H1 (cell line): ENCODE data around the gene INTS6. TPM values are rescaled to one million over a fixed set of nuclear protein-coding genes. Genes with fewer than 3 reads are reported as not detected.

Experiments used
- CTCF ChIA-PET: fragments of 300-600 bp; sonication (Branson Sonifier 250); formaldehyde crosslinking; loops from one replicate; lab custom pipeline; 2021; ENCODE audit not compliant: partially characterized antibody; lab: Charles Lee
- POLR2A ChIA-PET: fragments of 300-600 bp; sonication (Branson Sonifier 250); formaldehyde crosslinking; loops from one replicate; lab custom pipeline; 2021; ENCODE audit warnings: inconsistent platforms; ENCODE audit not compliant: partially characterized antibody; lab: Charles Lee
- DNase-seq, 2 experiments: peaks; one replicate each; pipeline versions ENCODE4 v3.0.0 to v3.0.0-alpha.2; 2010 to 2022; ENCODE audit warnings: low spot score in 2 of 2, low read depth in 1 of 2, mixed read lengths in 1 of 2
- FAIRE-seq: peaks from 2 replicates; lab custom pipeline; 2011; peaks lifted over from hg19 to GRCh38; lab: Jason Lieb, UNC
- H2AFZ ChIP-seq: 2 replicates; pipeline ENCODE4 v1.8.1; 2012; ENCODE audit warnings: low read length, inconsistent platforms
- H2AK5ac ChIP-seq: 2 replicates; pipeline ENCODE4 v1.6.1; 2013; ENCODE audit warnings: low read depth, low read length
- H2BK120ac ChIP-seq: replicated peaks from 2 replicates; pipeline ENCODE3; 2013; ENCODE audit warnings: low read depth, low read length, inconsistent platforms
- H2BK12ac ChIP-seq: 2 replicates; pipeline ENCODE4 v1.6.1; 2013; ENCODE audit warnings: low read depth, low read length
- H2BK15ac ChIP-seq: 2 replicates; pipeline ENCODE4 v1.6.1; 2013; ENCODE audit warnings: low read length
- H2BK20ac ChIP-seq: 2 replicates; pipeline ENCODE4 v1.6.1; 2013; ENCODE audit warnings: low read length
- H2BK5ac ChIP-seq: 2 replicates; pipeline ENCODE4 v1.6.1; 2013; ENCODE audit warnings: low read depth, low read length
- H3K14ac ChIP-seq: 2 replicates; pipeline ENCODE4 v1.6.1; 2013; ENCODE audit warnings: inconsistent platforms; ENCODE audit not compliant: insufficient read length
- H3K18ac ChIP-seq: 2 replicates; pipeline ENCODE4 v1.6.1; 2013; ENCODE audit warnings: low read length; ENCODE audit errors: extremely low read depth
- H3K23ac ChIP-seq: 2 replicates; pipeline ENCODE4 v1.6.1; 2013; ENCODE audit warnings: inconsistent platforms; ENCODE audit not compliant: insufficient read length
- H3K23me2 ChIP-seq: 2 replicates; pipeline ENCODE4 v1.6.1; 2013; ENCODE audit warnings: low read depth, low read length
- H3K27ac ChIP-seq: 2 replicates; pipeline ENCODE4 v1.6.1; 2011; ENCODE audit warnings: low read depth, low read length, inconsistent platforms
- H3K27me3 ChIP-seq, 4 experiments: replicated peaks in 1 of 4; 1 replicate in 1 of 4; 2 replicates in 3 of 4; pipeline versions ENCODE4 v1.6.1 to v1.8.1; 2011 to 2013; ENCODE audit warnings: low read length in 3 of 4, mild to moderate bottlenecking in 3 of 4, inconsistent platforms in 2 of 4, mixed read lengths in 2 of 4, moderate library complexity in 1 of 4; ENCODE audit not compliant: control insufficient read depth in 3 of 4, insufficient read depth in 3 of 4; ENCODE audit errors: extremely low read depth in 1 of 4
- H3K36me3 ChIP-seq, 4 experiments: 2 replicates each; pipeline versions ENCODE4 v1.6.1 to v1.8.1; 2011 to 2013; ENCODE audit warnings: mild to moderate bottlenecking in 4 of 4, low read length in 3 of 4, moderate library complexity in 2 of 4, control low read depth in 1 of 4, inconsistent platforms in 1 of 4; ENCODE audit not compliant: insufficient read depth in 4 of 4, control insufficient read depth in 2 of 4
- H3K4ac ChIP-seq: replicated peaks from 2 replicates; pipeline ENCODE3; 2013; ENCODE audit warnings: low read length, low read depth, mixed read lengths, inconsistent platforms; ENCODE audit not compliant: insufficient read length
- H3K4me1 ChIP-seq, 4 experiments: replicated peaks in 1 of 4; 1 replicate in 1 of 4; 2 replicates in 3 of 4; pipeline versions ENCODE4 v1.6.1 to v1.8.1; 2011 to 2013; ENCODE audit warnings: low read length in 3 of 4, inconsistent platforms in 2 of 4, mixed read lengths in 1 of 4; ENCODE audit not compliant: insufficient read depth in 4 of 4, control insufficient read depth in 3 of 4
- H3K4me2 ChIP-seq, 2 experiments: 2 replicates each; pipeline versions ENCODE4 v1.6.1 to v1.8.1; 2011 to 2013; ENCODE audit warnings: low read depth in 2 of 2, low read length in 2 of 2, control low read depth in 1 of 2, inconsistent platforms in 1 of 2, mild to moderate bottlenecking in 1 of 2; ENCODE audit not compliant: insufficient read depth in 1 of 2
- H3K4me3 ChIP-seq, 4 experiments: fragments of 200-600, 300-600 bp in 1 of 4; sonication (generic), shearing (Covaris generic), sonication (Bioruptor Twin) in 1 of 4; 2 replicates each; pipeline versions ENCODE4 v1.5.1 to v1.8.1; 2011 to 2016; ENCODE audit warnings: low read length in 4 of 4, low read depth in 3 of 4, control low read depth in 2 of 4, inconsistent platforms in 2 of 4, mild to moderate bottlenecking in 2 of 4, mixed read lengths in 1 of 4, moderate library complexity in 1 of 4; ENCODE audit not compliant: insufficient read depth in 2 of 4; ENCODE audit errors: extremely low read depth in 1 of 4
- H3K56ac ChIP-seq: replicated peaks from 2 replicates; pipeline ENCODE3; 2013; ENCODE audit warnings: low read depth, mild to moderate bottlenecking, mixed read lengths, low read length, inconsistent platforms; ENCODE audit not compliant: insufficient read length
- H3K79me1 ChIP-seq: 2 replicates; pipeline ENCODE4 v1.6.1; 2013; ENCODE audit warnings: low read depth, low read length, control low read depth
- H3K79me2 ChIP-seq, 2 experiments: 2 replicates each; pipeline versions ENCODE4 v1.6.1 to v1.8.1; 2012 to 2013; ENCODE audit warnings: low read length in 2 of 2, mild to moderate bottlenecking in 2 of 2, inconsistent platforms in 1 of 2; ENCODE audit not compliant: insufficient read depth in 2 of 2, control insufficient read depth in 1 of 2
- H3K9ac ChIP-seq, 4 experiments: replicated peaks in 1 of 4; 1 replicate in 1 of 4; 2 replicates in 3 of 4; pipeline versions ENCODE4 v1.6.1 to v1.8.1; 2011 to 2013; ENCODE audit warnings: low read depth in 3 of 4, low read length in 3 of 4, control low read depth in 2 of 4, mild to moderate bottlenecking in 2 of 4, moderate library complexity in 2 of 4, inconsistent platforms in 1 of 4; ENCODE audit errors: extremely low read depth in 1 of 4
- H3K9me3 ChIP-seq, 2 experiments: 2 replicates each; pipeline versions ENCODE4 v1.6.1 to v1.8.1; 2012 to 2013; ENCODE audit warnings: mild to moderate bottlenecking in 2 of 2, moderate library complexity in 2 of 2, control low read depth in 1 of 2, inconsistent platforms in 1 of 2, low read depth in 1 of 2, low read length in 1 of 2, mixed read lengths in 1 of 2; ENCODE audit not compliant: insufficient read depth in 2 of 2
- H4K20me1 ChIP-seq, 2 experiments: replicated peaks in 1 of 2; 2 replicates each; pipeline versions ENCODE3 to v1.8.1; 2011 to 2013; ENCODE audit warnings: inconsistent platforms in 2 of 2, low read length in 2 of 2, mild to moderate bottlenecking in 1 of 2; ENCODE audit not compliant: insufficient read depth in 2 of 2, control insufficient read depth in 1 of 2
- H4K5ac ChIP-seq: 2 replicates; pipeline ENCODE4 v1.6.1; 2013; ENCODE audit warnings: low read length, low read depth, mixed read lengths, inconsistent platforms; ENCODE audit not compliant: insufficient read length
- H4K8ac ChIP-seq: 2 replicates; pipeline ENCODE4 v1.8.0; 2013; ENCODE audit warnings: mild to moderate bottlenecking, moderate library complexity, low read length, inconsistent platforms; ENCODE audit not compliant: insufficient read depth; ENCODE audit errors: extremely low read depth
- H4K91ac ChIP-seq: replicated peaks from 2 replicates; pipeline ENCODE3; 2013; ENCODE audit warnings: low read length, mixed read lengths, inconsistent platforms; ENCODE audit not compliant: insufficient read length
- CEBPB ChIP-seq: IDR thresholded peaks from 2 replicates; pipeline ENCODE4 v1.6.1; 2012; ENCODE audit warnings: low read depth, low read length
- CHD1 ChIP-seq: IDR thresholded peaks from 2 replicates; pipeline ENCODE4 v1.6.1; 2012; ENCODE audit warnings: low read depth, low read length, improper control_type of control experiment
- WGBS, 2 experiments: shearing (Covaris generic) in 1 of 2; methylation state at CpG; one replicate each; pipeline versions ENCODE4 v1.1.6 to v1.1.7; 2013 to 2015; ENCODE audit warnings: low lambda C conversion rate in 2 of 2, mixed read lengths in 2 of 2, inconsistent platforms in 1 of 2, low coverage in 1 of 2, missing lambda C conversion rate in 1 of 2; ENCODE audit not compliant: insufficient replicate concordance in 2 of 2, insufficient coverage in 1 of 2, insufficient read length in 1 of 2; ENCODE audit errors: extremely low coverage in 1 of 2, missing lambda C conversion rate in 1 of 2; 5-methylcytosine and 5-hydroxymethylcytosine counted together
- polyA plus RNA-seq, 7 experiments: library from polyadenylated mRNA; depleted of rRNA in 3 of 7; stranded (reverse) in 5 of 7; unstranded in 2 of 7; fragments of >200 nt in 5 of 7; fragments of 200-250 nt in 2 of 7; gene quantifications; 1 replicate in 5 of 7; 2 replicates in 1 of 7; 4 replicates in 1 of 7; pipeline versions ENCODE4 v1.2.1 to v1.2.3, GENCODE V29; 2011 to 2013; ENCODE audit warnings: missing spikeins in 2 of 7, mixed read lengths in 2 of 7
- total RNA-seq: library from RNA; stranded (reverse); fragmentation: NEBNext Ultra II Directional; extraction: Animal tissue kit (Norgen Biotek cat#: 25700); gene quantifications from 2 replicates; pipeline ENCODE4 v1.2.1, GENCODE V29; 2021

INTS6 gene
- total and polyA plus RNA-seq, 2 of the 8 experiments (the other 6 are each of a cell fraction or from before 2014, with no cell fraction given): 12.6 to 42.8 TPM

- no peak overlapping the region for H3K14ac ChIP-seq
- H2AK5ac ChIP-seq: peak overlapping the region; percentile 28; the same call in 1 of the 2 replicates
- no peak overlapping the region for H3K23ac ChIP-seq
- H3K4ac ChIP-seq: peak overlapping the region; percentile 3
- no peak overlapping the region for H4K5ac ChIP-seq
- 98% methylated on average over 3 of the region's 3 CpGs; no CpG with 5 or more reads in 1 of the 2 experiments for WGBS, 2 experiments
- FAIRE-seq: no peak
- no peak overlapping the region for H3K4me2 ChIP-seq
- H3K4me3 ChIP-seq: no peak overlapping the region
- H3K18ac ChIP-seq: no peak overlapping the region
- ChIA-PET POLR2A (no interaction called here), CTCF (interaction anchor here (0.9 to 1.7 kb wide), 2 partner anchors 10 to 15 kb away, joined by 3 to 4 read pairs; no protein-coding TSS in a partner anchor)
- no peaks in the 10 kb centered on the region for H3K9me3 ChIP-seq
- H3K79me1 ChIP-seq: no peaks in the 10 kb centered on the region
- no peak overlapping the region for H4K8ac ChIP-seq
- no peak overlapping the region for H3K27ac ChIP-seq
- no peak overlapping the region for H2BK12ac ChIP-seq
- H4K20me1 ChIP-seq: no peaks in the 10 kb centered on the region
- no peaks in the 10 kb centered on the region; a peak in 1 of 7 replicates for H3K27me3 ChIP-seq
- no peak overlapping the region for H3K56ac ChIP-seq
- H3K9ac ChIP-seq: no peak overlapping the region
- H3K36me3 ChIP-seq: no peaks in the 10 kb centered on the region
- no peak for DNase-seq
- no peak overlapping the region for H2BK120ac ChIP-seq
- no peak overlapping the region for H2AFZ ChIP-seq
- no peaks in the 10 kb centered on the region for H3K79me2 ChIP-seq
- no peaks in the 10 kb centered on the region; the same call in 1 of the 2 replicates for H3K23me2 ChIP-seq
- peaks cover 0 to 5% (median 2%) of the 10 kb centered on the region in 4 experiments; a peak in 3 of 7 replicates for H3K4me1 ChIP-seq
- peak overlapping the region; percentile 34 for H4K91ac ChIP-seq
- H2BK20ac ChIP-seq: peak overlapping the region; percentile 34
- no peak overlapping the region for H2BK5ac ChIP-seq
- H2BK15ac ChIP-seq: peak overlapping the region; percentile 36; the same call in 1 of the 2 replicates
- TF ChIP-seq CHD1: no peak
- no peak for TF ChIP-seq CEBPB
These were observed 122.0 kb downstream of the INTS6 start for GRCh38 chr13:51330791-51331190.
